Right lobe of liver (tissue), 6 donors: ENCODE measurements around the gene SGCD. TPM values are rescaled to one million over a fixed set of nuclear protein-coding genes. Genes with fewer than 3 reads are reported as not detected.

ENCODE experiments used
- ATAC-seq, 4 donors: fragments of 200-7000 bp; cut with Tn5 transposase; one replicate each; pipeline ENCODE4 v1.9.1; 2020; ENCODE audit warnings: mild to moderate bottlenecking in 4 of 4, moderate library complexity in 4 of 4
- DNase-seq, 3 donors: peaks; one replicate each; pipeline ENCODE4 v3.0.0-alpha.2; 2020
- H3K27ac ChIP-seq, 3 donors: fragments of 200-600 bp; one replicate each; pipeline ENCODE4 v1.8.0; 2022
- H3K27me3 ChIP-seq, 2 donors: fragments of 200-600 bp; one replicate each; pipeline ENCODE4 v1.8.0; 2022
- H3K36me3 ChIP-seq, 4 donors: fragments of 200-600 bp; sonication (generic) in 1 of 4; one replicate each; pipeline versions ENCODE4 v1.5.1 to v1.8.0; 2017 to 2022; ENCODE audit warnings: control low read depth in 1 of 4
- H3K4me1 ChIP-seq, 4 donors: fragments of 200-600 bp; sonication (generic) in 1 of 4; one replicate each; pipeline versions ENCODE4 v1.5.1 to v1.8.0; 2017 to 2022; ENCODE audit warnings: control low read depth in 1 of 4
- H3K4me3 ChIP-seq, 3 donors: fragments of 200-600 bp; one replicate each; pipeline ENCODE4 v1.8.0; 2022
- H3K9me3 ChIP-seq, 4 donors: fragments of 200-600 bp; sonication (generic) in 1 of 4; one replicate each; pipeline versions ENCODE4 v1.5.1 to v1.8.0; 2017 to 2022; ENCODE audit warnings: control low read depth in 1 of 4
- CTCF ChIP-seq, 4 donors: fragments of 200-600 bp in 3 of 4; fragments of 450-650 bp in 1 of 4; IDR thresholded peaks; one replicate each; pipeline versions ENCODE4 v1.5.1 to v1.8.0; 2016 to 2022; ENCODE audit warnings: antibody characterized with exemption in 4 of 4, mild to moderate bottlenecking in 2 of 4
- POLR2A ChIP-seq: fragments of 450-650 bp; IDR thresholded peaks from one replicate; pipeline ENCODE4 v1.6.1; 2017; ENCODE audit warnings: antibody characterized with exemption, mild to moderate bottlenecking
- WGBS: methylation state at CpG from one replicate; pipeline ENCODE4 v1.1.6; 2018; ENCODE audit warnings: low coverage, low lambda C conversion rate; ENCODE audit not compliant: insufficient coverage; ENCODE audit errors: missing lambda C conversion rate; 5-methylcytosine and 5-hydroxymethylcytosine counted together
- intact Hi-C, 2 donors: fragments of 100-400 bp; cut with DNase I; formaldehyde crosslinking; loops; one replicate each; pipeline versions ENCODE4 v1.11.2 to v1.14.1; 2022
- total RNA-seq, 6 experiments: library from RNA; depleted of rRNA in 2 of 6; stranded (reverse); fragments of >200 nt in 2 of 6; fragmentation: NEBNext Ultra II Directional in 3 of 6; extraction: Animal tissue kit (Norgen Biotek cat#: 25700) in 3 of 6; gene quantifications; one replicate each; pipeline versions ENCODE4 v1.1.0 to v1.2.4, GENCODE V29; 2016 to 2023
- donor health status: DM: no; HTN: yes; CAD: no.
- donor health status: DM: no; HTN: no; CAD: no.
- donor health status: DM: no; HTN: no; CAD: no.
- donor health status: DM: no; HTN: yes; CAD: no.
- donor health status: DM: no; HTN: yes; CAD: no.

SGCD gene
- total RNA-seq, 6 experiments from 2014 or later = 0.31 to 3.1 (median 0.95) TPM

- no peak overlapping the region for H3K27ac ChIP-seq
- peak in 2 of 4 donors; percentile 36 to 54 for ATAC-seq
- no peaks in the 10 kb centered on the region for H3K36me3 ChIP-seq
- TF ChIP-seq CTCF (IDR thresholded peaks at IDR 0.05) (no peak), POLR2A (no peak)
- no peaks in the 10 kb centered on the region for H3K4me1 ChIP-seq
- intact Hi-C loops = no loop called here
- no peak overlapping the region for H3K4me3 ChIP-seq
- H3K27me3 ChIP-seq = no peaks in the 10 kb centered on the region
- no peaks in the 10 kb centered on the region for H3K9me3 ChIP-seq
- DNase-seq = no peak
These were observed 348.4 kb downstream of the SGCD start for GRCh38 chr5:156675395-156675794.

- no peak overlapping the region for H3K4me3 ChIP-seq
- no peak overlapping the region for H3K27ac ChIP-seq
- H3K4me1 ChIP-seq = no peaks in the 10 kb centered on the region
- 83% methylated on average over 1 of the region's 1 CpG for WGBS
- DNase-seq (no peak), ATAC-seq (no peak)
- H3K9me3 ChIP-seq = no peaks in the 10 kb centered on the region
- intact Hi-C loops = no loop called here
- no peaks in the 10 kb centered on the region for H3K27me3 ChIP-seq
- no peak for TF ChIP-seq POLR2A
- no peaks in the 10 kb centered on the region for H3K36me3 ChIP-seq
These were observed 351.0 kb downstream of the SGCD start for GRCh38 chr5:156677963-156678362.

GRCh38 chr5:156678484-156678883 is 351.5 kb downstream of the SGCD start:
- H3K9me3 ChIP-seq = no peaks in the 10 kb centered on the region
- no peaks in the 10 kb centered on the region for H3K36me3 ChIP-seq
- intact Hi-C loops = no loop called here
- 49% methylated on average over 3 of the region's 3 CpGs for WGBS
- H3K4me3 ChIP-seq = no peak overlapping the region
- no peaks in the 10 kb centered on the region for H3K27me3 ChIP-seq
- ATAC-seq (no peak), DNase-seq (no peak)
- H3K4me1 ChIP-seq = no peaks in the 10 kb centered on the region
- no peak overlapping the region for H3K27ac ChIP-seq
- no peak for TF ChIP-seq POLR2A
- no peak for TF ChIP-seq CTCF (IDR thresholded peaks at IDR 0.05)

GRCh38 chr5:156680831-156681230 is 353.9 kb downstream of the SGCD start:
- Histone ChIP-seq H3K27me3 (no peaks in the 10 kb centered on the region), H3K27ac (no peak overlapping the region), H3K36me3 (no peaks in the 10 kb centered on the region), H3K9me3 (no peaks in the 10 kb centered on the region), H3K4me3 (no peak overlapping the region), H3K4me1 (no peaks in the 10 kb centered on the region)
- DNase-seq (no peak), ATAC-seq (no peak)
- intact Hi-C loops = no loop called here
- no peak for TF ChIP-seq POLR2A
- no peak for TF ChIP-seq CTCF (IDR thresholded peaks at IDR 0.05)
- WGBS = 100% methylated on average over 3 of the region's 10 CpGs

GRCh38 chr5:156681265-156681664 is 354.3 kb downstream of the SGCD start:
- Histone ChIP-seq H3K27me3 (no peaks in the 10 kb centered on the region), H3K4me3 (no peak overlapping the region), H3K9me3 (no peaks in the 10 kb centered on the region), H3K4me1 (no peaks in the 10 kb centered on the region), H3K27ac (no peak overlapping the region), H3K36me3 (no peaks in the 10 kb centered on the region)
- TF ChIP-seq CTCF (IDR thresholded peaks at IDR 0.05) (no peak), POLR2A (no peak)
- no peak for DNase-seq
- intact Hi-C loops = no loop called here
- no peak for ATAC-seq
- 79% methylated on average over 3 of the region's 3 CpGs for WGBS
